Measurements from ENCODE around the gene ESR2. TPM values are rescaled to one million over a fixed set of nuclear protein-coding genes. Genes with fewer than 3 reads are reported as not detected.

The ESR2 gene
- total RNA-seq, 4 donors from 2014 or later = 0.14 to 1.4 TPM; not detected in 2

DNA sequence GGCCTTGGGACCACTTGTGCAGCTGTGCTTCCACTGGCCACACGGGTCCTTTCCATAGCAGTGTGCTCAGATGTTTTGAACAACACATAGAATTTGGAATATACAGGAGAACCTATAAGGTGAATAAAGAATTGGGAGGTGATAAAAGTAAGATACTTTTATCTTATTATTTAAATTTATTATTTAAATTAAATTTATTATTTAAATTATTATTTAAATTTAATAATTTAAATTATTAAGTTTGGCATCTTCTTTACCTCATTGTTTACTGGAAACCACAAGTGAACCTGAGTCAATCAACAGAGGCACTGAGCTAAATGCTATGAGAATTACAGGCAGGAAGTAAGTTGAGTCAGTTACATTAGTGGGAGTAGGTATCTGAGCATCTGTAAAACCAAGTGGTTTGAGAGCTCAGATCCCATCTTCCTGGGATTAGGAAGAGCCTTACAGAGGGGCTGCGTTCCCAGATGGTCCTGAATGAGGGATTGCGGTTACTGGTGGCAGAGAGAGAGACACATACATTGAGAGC is 103.1 kb downstream of the ESR2 start:
- Histone ChIP-seq H3K4me1 (peaks cover 0 to 4% (median 0%) of the 10 kb centered on the region in 4 donors), H3K4me3 (no peak overlapping the region), H3K27ac (no peak overlapping the region), H3K36me3 (peaks cover 0 to 28% (median 4%) of the 10 kb centered on the region in 4 donors), H3K27me3 (no peaks in the 10 kb centered on the region), H3K9me3 (no peaks in the 10 kb centered on the region)
- no peak for DNase-seq
- TF ChIP-seq EP300 (IDR thresholded peaks at IDR 0.05; ENCODE audit: low read depth) (no peak), POLR2AphosphoS5 (IDR thresholded peaks at IDR 0.05) (no peak), POLR2A (IDR thresholded peaks at IDR 0.05) (no peak)
- TF ChIP-seq, protein P1, sequence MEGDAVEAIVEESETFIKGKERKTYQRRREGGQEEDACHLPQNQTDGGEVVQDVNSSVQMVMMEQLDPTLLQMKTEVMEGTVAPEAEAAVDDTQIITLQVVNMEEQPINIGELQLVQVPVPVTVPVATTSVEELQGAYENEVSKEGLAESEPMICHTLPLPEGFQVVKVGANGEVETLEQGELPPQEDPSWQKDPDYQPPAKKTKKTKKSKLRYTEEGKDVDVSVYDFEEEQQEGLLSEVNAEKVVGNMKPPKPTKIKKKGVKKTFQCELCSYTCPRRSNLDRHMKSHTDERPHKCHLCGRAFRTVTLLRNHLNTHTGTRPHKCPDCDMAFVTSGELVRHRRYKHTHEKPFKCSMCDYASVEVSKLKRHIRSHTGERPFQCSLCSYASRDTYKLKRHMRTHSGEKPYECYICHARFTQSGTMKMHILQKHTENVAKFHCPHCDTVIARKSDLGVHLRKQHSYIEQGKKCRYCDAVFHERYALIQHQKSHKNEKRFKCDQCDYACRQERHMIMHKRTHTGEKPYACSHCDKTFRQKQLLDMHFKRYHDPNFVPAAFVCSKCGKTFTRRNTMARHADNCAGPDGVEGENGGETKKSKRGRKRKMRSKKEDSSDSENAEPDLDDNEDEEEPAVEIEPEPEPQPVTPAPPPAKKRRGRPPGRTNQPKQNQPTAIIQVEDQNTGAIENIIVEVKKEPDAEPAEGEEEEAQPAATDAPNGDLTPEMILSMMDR (IDR thresholded peaks at IDR 0.05) = no peak
- intact Hi-C loops (cut with DNase I; ENCODE audit: low total_unique reads) (no loop called here), in situ Hi-C loops (cut with MboI; ENCODE audit: low pct_ligation_motif_present in 1 of 4, low pct_unique_long_range_greater_than_20kb in 1 of 4, low sequenced_read_pairs in 3 of 4) (no loop called here)
- 98 to 100% methylated on average over 2 to 3 of the region's 3 CpGs for WGBS, 2 donors (ENCODE audit: low coverage in 1 of 2)

- Histone ChIP-seq H3K4me1 (no peaks in the 10 kb centered on the region), H3K9me3 (no peaks in the 10 kb centered on the region), H3K4me3 (no peak overlapping the region), H3K36me3 (peaks cover 0 to 28% (median 8%) of the 10 kb centered on the region in 4 donors), H3K27me3 (no peaks in the 10 kb centered on the region), H3K27ac (no peak overlapping the region)
- TF ChIP-seq POLR2A (IDR thresholded peaks at IDR 0.05) = no peak
- TF ChIP-seq POLR2AphosphoS5 (IDR thresholded peaks at IDR 0.05) = no peak
- TF ChIP-seq EP300 (IDR thresholded peaks at IDR 0.05; ENCODE audit: low read depth) = no peak
- TF ChIP-seq, protein P1 (IDR thresholded peaks at IDR 0.05) = no peak
- intact Hi-C loops (cut with DNase I; ENCODE audit: low total_unique reads) (no loop called here), in situ Hi-C loops (cut with MboI; ENCODE audit: low pct_ligation_motif_present in 1 of 4, low pct_unique_long_range_greater_than_20kb in 1 of 4, low sequenced_read_pairs in 3 of 4) (no loop called here)
- 69 to 73% methylated on average over 3 of the region's 3 CpGs for WGBS, 2 donors (ENCODE audit: low coverage in 1 of 2)
- no peak for DNase-seq
Observed at GRCh38 chr14:64187331-64187730, 106.8 kb downstream of the ESR2 start.

DNA sequence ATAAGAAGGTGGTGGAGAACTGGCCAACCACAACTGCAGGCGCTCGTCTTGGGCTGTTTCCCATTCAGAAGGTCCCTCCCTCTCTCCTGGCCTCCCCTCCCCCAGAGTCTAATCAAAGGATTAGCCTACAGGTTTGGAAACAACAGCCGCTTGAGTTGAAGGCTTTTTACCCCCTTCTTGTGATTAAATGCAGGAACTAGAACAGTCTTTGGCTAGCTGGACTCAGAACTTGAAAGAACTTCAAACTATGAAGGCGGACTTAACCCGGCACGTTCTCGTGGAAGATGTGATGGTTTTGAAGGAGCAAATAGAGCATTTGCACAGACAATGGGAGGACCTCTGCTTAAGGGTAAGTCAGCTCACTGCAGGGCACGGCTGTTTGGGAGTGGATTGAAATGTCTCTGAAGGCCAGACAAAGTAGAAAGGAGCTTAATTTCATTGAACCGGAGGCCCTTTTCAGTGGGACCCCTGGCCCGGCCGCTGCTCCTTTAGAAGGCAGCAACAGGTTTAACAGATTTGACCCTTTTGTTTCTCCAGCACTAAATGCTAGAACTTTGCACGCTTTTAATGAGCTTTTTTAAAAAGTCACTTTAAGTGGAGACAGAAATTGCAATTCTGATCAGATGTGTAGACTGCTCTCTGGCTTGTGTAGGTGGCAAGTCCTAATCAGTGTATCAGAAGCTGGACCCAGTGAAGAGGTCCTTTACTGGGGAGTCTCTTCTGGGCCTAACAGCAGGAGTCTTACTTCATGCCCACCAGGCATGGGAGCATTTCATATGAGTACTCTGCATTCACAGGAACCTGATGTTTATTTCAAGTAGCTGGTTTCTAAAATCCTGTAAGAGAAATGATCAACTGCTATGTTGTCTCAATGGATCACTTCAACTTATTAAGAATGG is 107.7 kb downstream of the ESR2 start:
- no peak for DNase-seq
- no peaks in the 10 kb centered on the region for H3K9me3 ChIP-seq
- WGBS, 2 donors (ENCODE audit: low coverage in 1 of 2) = 74 to 94% methylated on average over 3 to 12 of the region's 12 CpGs
- TF ChIP-seq POLR2AphosphoS5 (IDR thresholded peaks at IDR 0.05) = no peak
- intact Hi-C loops (cut with DNase I; ENCODE audit: low total_unique reads) (no loop called here), in situ Hi-C loops (cut with MboI; ENCODE audit: low pct_ligation_motif_present in 1 of 4, low pct_unique_long_range_greater_than_20kb in 1 of 4, low sequenced_read_pairs in 3 of 4) (no loop called here)
- H3K4me3 ChIP-seq = no peak overlapping the region
- peaks cover 0 to 28% (median 9%) of the 10 kb centered on the region in 4 donors for H3K36me3 ChIP-seq
- H3K27ac ChIP-seq = no peak overlapping the region
- no peaks in the 10 kb centered on the region for H3K4me1 ChIP-seq
- H3K27me3 ChIP-seq = no peaks in the 10 kb centered on the region

DNA sequence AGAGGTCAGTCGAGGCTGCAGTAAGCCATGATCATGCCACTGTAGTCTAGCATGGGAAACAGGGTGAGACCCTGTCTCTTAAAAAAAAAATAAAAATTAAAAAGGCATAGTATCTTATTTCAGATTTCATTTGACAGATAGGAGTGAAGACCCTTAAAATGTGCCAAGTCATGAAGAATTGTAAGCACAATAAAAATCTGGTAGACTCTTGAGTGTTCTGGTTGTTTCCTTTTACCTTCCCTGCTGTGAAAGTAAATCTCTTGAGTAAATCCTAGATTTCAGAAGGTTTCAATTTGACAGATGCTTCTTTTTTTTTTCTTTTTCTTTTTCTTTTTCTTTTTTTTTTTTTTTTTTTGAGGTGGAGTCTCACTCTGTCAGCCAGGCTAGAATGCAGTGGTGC is 109.0 kb downstream of the ESR2 start:
- 94 to 100% methylated on average over 1 of the region's 1 CpG for WGBS, 2 donors (ENCODE audit: low coverage in 1 of 2)
- Histone ChIP-seq H3K27me3 (no peaks in the 10 kb centered on the region), H3K9me3 (no peaks in the 10 kb centered on the region), H3K4me1 (no peaks in the 10 kb centered on the region), H3K4me3 (no peak overlapping the region), H3K36me3 (peaks cover 0 to 26% (median 12%) of the 10 kb centered on the region in 4 donors), H3K27ac (no peak overlapping the region)
- TF ChIP-seq POLR2AphosphoS5 (IDR thresholded peaks at IDR 0.05) (no peak), EP300 (IDR thresholded peaks at IDR 0.05; ENCODE audit: low read depth) (no peak), POLR2A (IDR thresholded peaks at IDR 0.05) (no peak)
- TF ChIP-seq, protein P1 (IDR thresholded peaks at IDR 0.05) = no peak
- in situ Hi-C loops (cut with MboI; ENCODE audit: low pct_ligation_motif_present in 1 of 4, low pct_unique_long_range_greater_than_20kb in 1 of 4, low sequenced_read_pairs in 3 of 4) = no loop called here
- DNase-seq = no peak
- intact Hi-C loops (cut with DNase I; ENCODE audit: low total_unique reads) = no loop called here

Data from transverse colon (tissue), 4 donors.